Neutrophil (primary cell): ENCODE data around the gene BOC.

Experiments
- H3K27ac ChIP-seq: fragments of 200-600 bp; sonication (generic); 2 replicates; pipeline ENCODE4 v1.5.1; 2016; ENCODE audit warnings: mild to moderate bottlenecking, moderate library complexity
- H3K27me3 ChIP-seq: fragments of 200-600 bp; sonication (generic); 2 replicates; pipeline ENCODE4 v1.6.0; 2016; ENCODE audit warnings: mild to moderate bottlenecking
- H3K36me3 ChIP-seq: fragments of 200-600 bp; sonication (generic); 2 replicates; pipeline ENCODE4 v1.5.1; 2017
- H3K4me1 ChIP-seq, 2 experiments: fragments of 200-600 bp in 1 of 2; sonication (generic) in 1 of 2; 1 replicate in 1 of 2; 2 replicates in 1 of 2; pipeline versions ENCODE4 v1.5.1 to v1.6.1; 2013 to 2016; ENCODE audit warnings: low read depth in 1 of 2, low read length in 1 of 2, mild to moderate bottlenecking in 1 of 2, moderate library complexity in 1 of 2; ENCODE audit not compliant: control insufficient read depth in 1 of 2, insufficient read depth in 1 of 2
- H3K4me3 ChIP-seq, 2 experiments: fragments of 200-600 bp in 1 of 2; sonication (generic) in 1 of 2; 1 replicate in 1 of 2; 2 replicates in 1 of 2; pipeline ENCODE4 v1.5.1; 2013 to 2016; ENCODE audit warnings: low read depth in 1 of 2, low read length in 1 of 2, mild to moderate bottlenecking in 1 of 2, moderate library complexity in 1 of 2
- H3K9me3 ChIP-seq: fragments of 200-600 bp; sonication (generic); 2 replicates; pipeline ENCODE4 v1.5.1; 2016
- CTCF ChIP-seq: fragments of 200-600 bp; sonication (generic); IDR thresholded peaks from 2 replicates; pipeline ENCODE4 v1.5.1; 2016; ENCODE audit warnings: antibody characterized with exemption

The BOC gene

GRCh38 chr3:113277414-113277813, 66.1 kb downstream of the BOC start:
- no peak overlapping the region for H3K27ac ChIP-seq
- H3K36me3 ChIP-seq: no peaks in the 10 kb centered on the region
- no peak overlapping the region for H3K4me3 ChIP-seq
- peaks cover 0 to 8% of the 10 kb centered on the region in 2 experiments for H3K4me1 ChIP-seq
- H3K9me3 ChIP-seq: no peaks in the 10 kb centered on the region
- TF ChIP-seq CTCF: no peak
- no peaks in the 10 kb centered on the region for H3K27me3 ChIP-seq

GRCh38 chr3:113277941-113278598, 66.7 kb downstream of the BOC start:
- H3K4me1 ChIP-seq: peaks cover 0 to 8% of the 10 kb centered on the region in 2 experiments
- TF ChIP-seq CTCF: no peak
- H3K9me3 ChIP-seq: no peaks in the 10 kb centered on the region
- no peak overlapping the region for H3K4me3 ChIP-seq
- H3K36me3 ChIP-seq: no peaks in the 10 kb centered on the region
- no peak overlapping the region for H3K27ac ChIP-seq
- H3K27me3 ChIP-seq: no peaks in the 10 kb centered on the region

- no peaks in the 10 kb centered on the region for H3K27me3 ChIP-seq
- no peak for TF ChIP-seq CTCF
- no peak overlapping the region for H3K4me3 ChIP-seq
- no peaks in the 10 kb centered on the region for H3K9me3 ChIP-seq
- no peak overlapping the region for H3K27ac ChIP-seq
- peaks cover 0 to 8% of the 10 kb centered on the region in 2 experiments for H3K4me1 ChIP-seq
- no peaks in the 10 kb centered on the region for H3K36me3 ChIP-seq
Measured at GRCh38 chr3:113278599-113278955, 67.2 kb downstream of the BOC start.

- Histone ChIP-seq H3K9me3 (no peaks in the 10 kb centered on the region), H3K4me1 (peaks cover 0 to 8% of the 10 kb centered on the region in 2 experiments), H3K27me3 (no peaks in the 10 kb centered on the region), H3K27ac (no peak overlapping the region), H3K36me3 (no peaks in the 10 kb centered on the region), H3K4me3 (no peak overlapping the region)
- no peak for TF ChIP-seq CTCF
Measured at GRCh38 chr3:113279686-113280085, 68.3 kb downstream of the BOC start.

- no peak overlapping the region for H3K27ac ChIP-seq
- no peak for TF ChIP-seq CTCF
- no peaks in the 10 kb centered on the region for H3K36me3 ChIP-seq
- H3K27me3 ChIP-seq: no peaks in the 10 kb centered on the region
- H3K9me3 ChIP-seq: no peaks in the 10 kb centered on the region
- H3K4me3 ChIP-seq: no peak overlapping the region
- no peaks in the 10 kb centered on the region for H3K4me1 ChIP-seq
Measured at GRCh38 chr3:113283306-113283705, 71.9 kb downstream of the BOC start.
